Fibroblast of peridontal ligament (primary cell): ENCODE data around the gene TMPRSS2.

Experiments used
- DNase-seq: peaks from one replicate; pipeline ENCODE4 v3.0.0-alpha.2; 2010; ENCODE audit errors: extremely low read depth

TMPRSS2 gene

GRCh38 chr21:41507521-41508414 is at the start of gene TMPRSS2:
Gene TMPRSS2 (minus strand): TSS chr21:41508158. CDS start chr21:41498133, 10,025 bp downstream.
- DNase-seq, result no peak

DNA sequence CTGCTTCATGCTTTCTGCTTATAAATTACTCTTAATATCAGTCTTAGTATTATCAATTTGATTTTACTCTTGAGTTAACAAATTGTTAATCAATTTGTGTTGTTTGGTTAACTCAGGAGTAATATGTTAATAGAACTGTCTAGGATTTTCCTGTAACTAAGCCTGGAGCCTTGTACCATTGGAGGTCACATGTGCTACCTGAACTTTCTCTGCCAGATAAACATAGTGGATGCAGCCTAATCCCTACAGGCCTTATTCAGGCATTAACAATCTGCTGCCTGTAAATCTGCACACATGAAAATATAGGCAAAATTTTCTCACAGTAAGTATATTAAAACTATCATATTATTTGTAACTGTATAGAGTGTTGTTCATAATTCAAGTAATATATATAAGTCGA is 47.1 kb upstream of the TMPRSS2 start:
- no peak for DNase-seq

DNA sequence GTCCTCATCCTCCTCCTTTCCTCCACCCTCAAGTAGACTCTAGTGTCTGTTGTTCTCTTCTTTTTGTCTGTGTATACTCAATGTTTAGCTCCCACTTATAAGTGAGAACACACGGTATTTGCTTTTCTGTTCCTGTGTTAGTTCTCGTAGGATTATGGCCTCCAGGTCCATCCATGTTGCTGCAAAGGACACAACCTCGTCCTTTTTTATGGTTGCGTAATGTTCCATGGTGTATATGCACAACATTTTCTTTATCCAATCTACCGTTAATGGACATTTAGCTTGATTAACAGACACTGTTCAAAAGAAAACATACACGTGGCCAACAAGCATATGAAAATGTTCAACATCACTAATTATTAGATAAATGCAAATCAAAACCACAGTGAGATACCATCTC is 44.3 kb upstream of the TMPRSS2 start:
- DNase-seq, result no peak

- no peak for DNase-seq
These were observed 40.8 kb upstream of the TMPRSS2 start for GRCh38 chr21:41548781-41549180.

- DNase-seq, result no peak
These were observed 39.2 kb upstream of the TMPRSS2 start for GRCh38 chr21:41547111-41547510.

DNA sequence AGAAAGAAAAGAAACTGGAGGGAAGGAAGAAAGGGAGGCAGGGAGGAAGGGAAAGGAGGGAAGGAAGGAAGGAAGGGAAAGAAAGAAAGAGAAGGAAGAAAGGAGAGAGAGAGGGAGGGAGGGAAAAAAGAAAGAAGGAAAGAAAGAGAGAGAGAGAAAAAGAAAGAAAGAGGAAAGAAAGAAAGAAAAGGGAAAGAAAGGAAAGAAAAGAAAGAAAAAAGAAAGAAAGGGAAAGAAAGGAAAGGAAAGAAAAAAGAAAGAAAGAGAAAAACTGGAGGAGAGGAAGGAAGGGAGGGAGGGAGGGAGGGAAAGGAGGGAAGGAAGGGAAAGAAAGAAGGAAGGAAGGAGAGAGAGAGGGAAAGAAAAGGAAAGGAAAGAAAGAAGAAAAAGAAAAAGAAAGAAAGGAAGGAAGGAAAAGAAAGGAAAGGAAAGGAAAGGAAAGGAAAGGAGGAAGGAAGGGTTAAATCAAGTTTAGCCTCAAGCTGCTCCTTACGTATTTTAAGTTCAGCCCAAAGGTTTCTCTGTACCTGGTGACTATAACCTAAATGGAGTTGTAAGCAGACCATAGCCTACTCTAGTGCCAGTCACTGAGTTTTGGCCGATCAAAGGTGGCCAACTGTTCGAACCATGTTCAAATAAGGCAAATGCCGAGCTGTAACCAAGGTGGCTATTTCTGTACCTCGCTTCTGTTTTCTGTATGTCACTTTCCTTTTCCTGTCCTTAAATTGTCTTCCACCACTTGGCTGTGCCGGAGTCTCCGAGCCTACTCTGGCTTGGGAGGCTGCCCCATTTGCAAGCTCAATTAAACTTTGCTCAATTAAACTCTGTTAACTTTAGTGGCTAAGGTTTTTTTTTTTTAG is 37.8 kb upstream of the TMPRSS2 start:
- no peak for DNase-seq

GRCh38 chr21:41542727-41543126 is 34.8 kb upstream of the TMPRSS2 start:
- no peak for DNase-seq

- no peak for DNase-seq
These were observed 29.4 kb upstream of the TMPRSS2 start for GRCh38 chr21:41537356-41537755.

DNA sequence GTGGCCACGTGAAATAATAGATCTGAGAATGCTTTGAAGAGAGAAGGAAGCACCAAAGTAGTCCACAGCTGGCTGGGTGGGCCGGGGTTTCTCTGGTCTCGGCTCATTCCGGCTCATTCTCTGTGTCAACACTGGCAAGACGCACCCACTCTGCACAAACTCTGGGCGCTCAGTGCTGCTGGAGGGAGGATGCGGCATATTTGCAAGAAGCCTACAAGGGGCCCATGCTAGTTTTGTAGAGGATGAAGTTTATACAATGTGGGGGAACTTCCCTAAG is 28.8 kb upstream of the TMPRSS2 start:
- no peak for DNase-seq

GRCh38 chr21:41536076-41536826 is 28.3 kb upstream of the TMPRSS2 start:
- no peak for DNase-seq

DNA sequence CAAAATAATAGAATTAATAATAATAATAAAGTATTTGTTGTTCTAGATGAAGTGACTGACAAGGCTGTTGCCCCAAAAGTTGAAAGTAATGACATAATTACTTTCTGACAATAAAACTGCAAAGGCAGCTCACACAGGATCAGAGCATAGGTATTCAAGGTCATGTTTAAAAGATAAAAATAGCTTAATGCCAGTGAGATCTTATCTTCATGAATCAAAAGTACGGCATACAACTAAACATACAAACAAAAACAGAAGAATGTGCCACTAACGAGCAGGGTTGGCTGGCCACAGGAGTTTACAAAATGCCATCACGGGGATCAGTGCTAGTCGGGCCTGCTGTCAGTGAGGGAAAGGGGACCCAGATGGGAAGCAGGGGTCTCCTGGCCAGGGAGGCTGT is 22.4 kb upstream of the TMPRSS2 start:
- DNase-seq, result no peak

GRCh38 chr21:41529769-41530168 is 21.8 kb upstream of the TMPRSS2 start:
- DNase-seq, result no peak

DNA sequence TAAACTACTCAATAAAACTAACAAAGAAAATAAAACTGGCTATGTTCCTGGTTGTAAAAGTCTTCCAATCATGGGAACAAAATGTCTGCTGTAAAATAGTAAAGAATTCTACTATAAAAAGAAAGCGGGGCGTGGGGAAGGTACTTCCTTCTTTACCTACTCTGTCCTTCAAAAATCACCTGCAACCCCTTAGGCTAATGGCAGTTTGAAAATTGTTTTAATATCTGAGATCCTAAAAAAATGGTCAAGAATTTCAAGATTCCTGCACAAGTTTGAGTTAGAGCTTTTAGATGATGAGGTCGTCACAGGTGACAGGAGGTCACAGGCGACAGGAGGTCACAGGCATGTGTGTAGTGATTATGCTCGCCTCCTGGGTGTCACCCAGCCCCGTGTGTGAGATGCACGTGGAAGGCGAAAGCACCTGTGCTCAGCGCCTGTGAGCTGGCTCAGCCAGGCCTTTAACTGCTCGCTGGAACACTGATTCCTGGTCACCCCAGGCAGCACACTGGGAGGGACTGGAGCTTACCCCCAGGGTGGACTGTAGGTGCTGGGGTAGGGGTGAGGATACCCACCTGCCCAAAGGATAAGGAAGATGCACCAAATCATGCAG is 18.6 kb upstream of the TMPRSS2 start:
- no peak for DNase-seq

GRCh38 chr21:41523175-41523574 is 15.2 kb upstream of the TMPRSS2 start:
- DNase-seq, result no peak

GRCh38 chr21:41521489-41522027 is 13.6 kb upstream of the TMPRSS2 start:
- no peak for DNase-seq

GRCh38 chr21:41520560-41521442 is 12.8 kb upstream of the TMPRSS2 start:
- DNase-seq, result no peak

DNA sequence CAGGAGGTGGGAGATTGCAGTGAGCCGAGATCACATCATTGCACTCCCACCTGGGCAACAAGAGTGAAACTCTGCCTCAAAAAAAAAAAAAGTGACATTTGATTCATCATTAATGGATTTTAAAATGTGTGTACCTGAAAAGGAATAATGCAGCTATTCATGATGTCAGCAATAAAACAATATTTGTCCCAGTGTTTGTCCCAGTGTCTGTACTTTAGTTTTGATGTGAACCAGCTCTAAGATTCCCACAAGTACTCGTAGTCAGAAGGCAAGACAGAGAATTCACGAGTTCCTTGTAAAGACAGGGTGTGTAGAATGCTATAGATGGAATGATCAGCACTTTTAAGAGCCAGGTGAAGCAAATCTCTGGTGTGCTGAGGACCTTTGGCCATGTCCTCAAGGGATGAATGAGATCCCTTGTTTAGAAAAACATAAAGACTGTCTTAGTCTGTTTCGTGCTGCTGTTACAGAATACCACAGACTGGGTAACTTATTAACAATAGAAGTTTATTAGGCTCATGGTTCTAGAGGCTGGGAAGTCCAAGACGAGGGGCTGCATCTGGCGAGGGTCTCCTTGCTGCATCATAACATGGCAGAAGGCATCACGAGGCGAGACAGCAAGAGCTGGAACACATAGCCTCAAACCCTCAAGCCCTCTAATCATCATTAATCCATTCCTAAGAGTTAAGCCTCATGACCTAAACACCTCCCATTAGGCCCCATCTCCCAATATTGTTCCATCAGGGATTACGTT is 12.0 kb upstream of the TMPRSS2 start:
- no peak for DNase-seq

DNA sequence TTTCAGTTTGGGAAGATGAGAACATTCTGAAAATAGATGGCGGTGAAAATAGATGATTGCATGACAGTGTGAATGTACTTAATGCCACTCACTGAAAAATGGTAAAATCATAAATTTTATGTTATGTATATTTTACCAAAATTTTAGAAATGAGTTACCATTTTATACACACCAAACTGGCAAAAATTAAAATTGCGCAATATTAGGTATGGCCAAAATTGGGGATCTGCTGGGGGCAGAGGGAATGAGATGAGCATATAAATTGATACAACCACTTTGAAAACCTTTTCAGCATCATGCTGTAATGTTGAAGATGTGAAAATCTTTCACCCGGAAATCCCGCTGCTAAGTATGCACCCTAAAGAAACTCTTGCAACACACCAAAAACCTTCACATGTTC is 10.8 kb upstream of the TMPRSS2 start:
- DNase-seq, result no peak

DNA sequence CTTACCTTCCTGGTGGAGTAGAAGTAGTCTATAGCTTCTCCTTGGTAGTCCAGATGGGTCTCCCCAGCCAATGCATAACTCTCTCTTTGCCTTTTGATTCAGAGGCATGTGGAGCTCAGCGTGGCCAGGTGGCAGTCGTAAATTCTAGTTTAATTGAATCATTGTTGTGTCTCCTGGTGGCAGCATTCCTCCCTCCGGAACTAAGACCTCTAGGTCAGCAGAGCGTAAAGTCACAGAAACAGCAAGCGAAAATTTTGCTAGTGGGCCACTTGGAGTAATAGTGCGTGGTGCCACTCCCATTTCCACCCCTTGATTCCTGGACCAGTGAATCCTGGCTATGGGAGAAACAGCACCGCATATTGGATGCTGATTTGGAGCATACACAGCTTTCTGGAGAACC is 3.9 kb upstream of the TMPRSS2 start:
- no peak for DNase-seq

- DNase-seq, result no peak
These were observed 2.5 kb upstream of the TMPRSS2 start for GRCh38 chr21:41510500-41510899.
